ENCODE measurements around the gene HOXB9. TPM values are rescaled to one million over a fixed set of nuclear protein-coding genes. Genes with fewer than 3 reads are reported as not detected.

Gene HOXB9
- total and polyA plus RNA-seq, 2 donors (not counting 3 experiments of a cell fraction or from before 2014, with no cell fraction given) = 0.79 to 1.1 TPM

DNA sequence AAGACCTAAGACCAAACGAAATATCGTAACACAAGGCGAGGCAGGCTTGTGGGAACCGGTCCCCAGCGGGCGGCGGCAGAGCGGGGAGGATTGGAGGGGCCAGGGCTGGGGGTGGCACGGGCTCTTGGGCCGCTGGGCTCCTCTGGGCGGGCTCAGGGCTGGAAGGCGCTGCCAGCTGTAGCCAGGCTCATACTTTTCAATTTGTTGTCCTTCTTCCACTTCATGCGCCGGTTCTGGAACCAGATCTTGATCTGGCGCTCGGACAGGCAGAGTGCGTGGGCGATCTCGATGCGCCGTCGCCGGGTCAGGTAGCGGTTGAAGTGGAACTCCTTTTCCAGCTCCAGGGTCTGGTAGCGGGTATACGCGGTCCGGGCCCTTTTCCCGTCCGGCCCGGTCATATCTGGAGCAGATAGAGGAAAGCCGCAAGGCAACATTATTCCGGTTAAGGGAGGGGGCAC is 34.1 kb downstream of the HOXB9 start:
- Histone ChIP-seq H3K4me1 (ENCODE audit: control insufficient read depth, extremely low read depth, insufficient read depth, low read length) (peaks cover 30% of the 10 kb centered on the region), H3K79me2 (ENCODE audit: control insufficient read depth, insufficient read depth, low read length) (peaks cover 26% of the 10 kb centered on the region), H3K4me3 (replicated peaks in 1 of 3; ENCODE audit: insufficient read depth in 1 of 3, low read depth in 1 of 3, low read length in 3 of 3) (no peak overlapping the region), H3K4me2 (ENCODE audit: insufficient read depth, low read length) (no peak overlapping the region), H3K9me3 (replicated peaks; ENCODE audit: control insufficient read depth, insufficient read depth, low read length) (no peaks in the 10 kb centered on the region), H3K9ac (replicated peaks; ENCODE audit: extremely low read depth, insufficient read depth, low read length) (no peak overlapping the region), H2AFZ (ENCODE audit: low read depth, low read length) (no peak overlapping the region), H3K27me3 (ENCODE audit: control insufficient read depth in 2 of 2, insufficient read depth in 2 of 2, low read length in 2 of 2) (no peaks in the 10 kb centered on the region), H3K36me3 (ENCODE audit: control insufficient read depth in 2 of 2, extremely low read depth in 1 of 2, insufficient read depth in 2 of 2, low read length in 2 of 2) (peaks cover 3 to 11% of the 10 kb centered on the region in 2 experiments), H4K20me1 (replicated peaks; ENCODE audit: control insufficient read depth, extremely low read depth, insufficient read depth, low read length) (no peaks in the 10 kb centered on the region), H3K27ac (ENCODE audit: insufficient read depth, low read depth, low read length) (no peak overlapping the region), H3K9me1 (replicated peaks; ENCODE audit: control insufficient read depth, extremely low read depth, insufficient read depth, low read length) (no peaks in the 10 kb centered on the region)
- CTCF ChIA-PET = interaction anchor here (0.6 to 4.2 kb wide), 12 partner anchors 35 to 333 kb away, joined by 3 to 31 read pairs (median 6); no protein-coding TSS in a partner anchor
- POLR2A ChIA-PET = interaction anchor here (0.6 kb wide), 1 partner anchor 12 kb away, joined by 6 read pairs; no protein-coding TSS in a partner anchor
- FAIRE-seq (no peak), DNase-seq (ENCODE audit: low read depth, low spot score) (no peak)
- intact Hi-C loops (cut with micrococcal nuclease) = no loop called here
- no TSS peak for BruUV-seq (replicated peaks)
- TF ChIP-seq CTCF (IDR thresholded peaks at IDR 0.05; ENCODE audit: extremely low read depth in 1 of 2, insufficient read depth in 1 of 2, low read depth in 1 of 2, low read length in 2 of 2) (no peak), EZH2 (IDR thresholded peaks at IDR 0.05; ENCODE audit: borderline replicate concordance, low read depth, low read length, severe bottlenecking) (no peak), FOS (IDR thresholded peaks at IDR 0.05; ENCODE audit: borderline replicate concordance, insufficient read depth, low read length) (no peak), POLR2A (IDR thresholded peaks at IDR 0.05; ENCODE audit: low read depth, low read length) (no peak), JUN (IDR thresholded peaks at IDR 0.05; ENCODE audit: borderline replicate concordance, insufficient read depth, insufficient read length, low read depth) (no peak), POLR2AphosphoS5 (IDR thresholded peaks at IDR 0.05; ENCODE audit: insufficient read depth, low read depth, low read length) (no peak), MYC (IDR thresholded peaks at IDR 0.05; ENCODE audit: low read depth, low read length) (no peak), GATA2 (IDR thresholded peaks at IDR 0.05; ENCODE audit: insufficient read depth, insufficient read length, low read depth, low read length) (no peak)
- TF ChIP-seq, protein P1, sequence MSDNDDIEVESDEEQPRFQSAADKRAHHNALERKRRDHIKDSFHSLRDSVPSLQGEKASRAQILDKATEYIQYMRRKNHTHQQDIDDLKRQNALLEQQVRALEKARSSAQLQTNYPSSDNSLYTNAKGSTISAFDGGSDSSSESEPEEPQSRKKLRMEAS (IDR thresholded peaks at IDR 0.05; ENCODE audit: insufficient read depth, insufficient read length) = no peak
- dilution Hi-C loops (cut with MboI; ENCODE audit: extremely low pct_ligation_motif_present, low sequenced_read_pairs) = no loop called here

Measured in endothelial cell of umbilical vein (primary cell).